ENCODE measurements around the gene NEFH.

Gene NEFH

GRCh38 chr22:29450222-29450621, 29.8 kb upstream of the NEFH start:
- DNase-seq = no peak
- no peak for TF ChIP-seq CTCF (IDR thresholded peaks at IDR 0.05; ENCODE audit: low read depth, low read length)

GRCh38 chr22:29451863-29452262, 28.2 kb upstream of the NEFH start:
- no peak for DNase-seq
- no peaks in the 10 kb centered on the region for H3K9me3 ChIP-seq
- H3K4me1 ChIP-seq = no peaks in the 10 kb centered on the region; the same call in 1 of the 2 replicates
- H3K4me3 ChIP-seq (ENCODE audit: low read depth, low read length) = no peak overlapping the region
- no peaks in the 10 kb centered on the region for H3K27me3 ChIP-seq
- H3K36me3 ChIP-seq = no peaks in the 10 kb centered on the region
- no peak for TF ChIP-seq CTCF (IDR thresholded peaks at IDR 0.05; ENCODE audit: low read depth, low read length)

More at GRCh38 chr22:29450222-29450621, 29.8 kb upstream of the NEFH start:
- no peaks in the 10 kb centered on the region for H3K4me1 ChIP-seq
- no peaks in the 10 kb centered on the region for H3K9me3 ChIP-seq
- H3K27me3 ChIP-seq = no peaks in the 10 kb centered on the region
- H3K4me3 ChIP-seq (ENCODE audit: low read depth, low read length) = no peak overlapping the region
- H3K36me3 ChIP-seq = no peaks in the 10 kb centered on the region

DNA sequence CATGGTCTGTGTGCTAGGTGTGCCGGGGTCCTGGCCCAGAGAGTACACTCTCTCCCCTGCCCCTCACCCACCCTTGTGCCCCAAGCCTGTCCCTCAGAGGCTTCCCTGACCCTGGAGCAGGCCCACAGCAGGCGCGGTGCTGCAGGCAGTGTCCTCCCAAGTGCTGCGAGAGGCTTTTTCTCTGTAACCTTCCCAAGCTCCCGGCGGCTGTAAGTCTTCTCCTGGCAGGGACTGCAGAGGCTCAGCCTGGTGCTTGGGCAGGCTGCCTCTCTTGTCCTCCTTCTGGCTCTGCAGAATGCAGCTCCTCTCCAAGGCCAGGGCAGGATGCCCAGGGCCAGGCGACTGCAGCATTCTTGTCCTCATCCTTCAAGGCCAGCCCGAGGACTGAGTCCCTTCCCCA, 25.7 kb upstream of the NEFH start:
- H3K4me3 ChIP-seq (ENCODE audit: low read depth, low read length) = no peak overlapping the region
- no peaks in the 10 kb centered on the region for H3K9me3 ChIP-seq
- H3K4me1 ChIP-seq = no peaks in the 10 kb centered on the region; the same call in 1 of the 2 replicates
- no peaks in the 10 kb centered on the region for H3K27me3 ChIP-seq
- DNase-seq = no peak
- H3K36me3 ChIP-seq = no peaks in the 10 kb centered on the region
- no peak for TF ChIP-seq CTCF (IDR thresholded peaks at IDR 0.05; ENCODE audit: low read depth, low read length)

DNA sequence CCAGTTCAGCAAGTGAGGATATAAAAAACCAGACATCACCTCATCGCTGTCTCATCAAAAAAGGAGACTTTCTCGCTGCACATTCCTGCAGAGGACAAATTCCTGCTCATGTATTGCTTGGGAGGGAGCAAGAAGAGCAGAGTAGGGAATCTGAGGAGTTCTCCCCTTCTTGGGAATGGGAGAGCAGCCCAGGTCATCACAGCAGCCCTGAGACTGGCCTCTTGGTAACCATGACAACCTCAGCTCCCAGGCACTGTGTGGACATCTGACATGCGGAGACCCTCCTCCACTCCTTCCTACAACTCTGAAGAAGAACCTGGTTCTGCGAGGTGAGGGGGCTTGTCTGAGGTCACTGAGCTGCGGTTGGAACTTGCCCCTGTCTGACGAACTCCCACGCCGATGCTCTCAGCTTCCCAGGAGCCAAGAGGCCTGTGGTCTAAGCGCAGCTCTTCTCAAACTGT, 23.8 kb upstream of the NEFH start:
- H3K27me3 ChIP-seq = no peaks in the 10 kb centered on the region
- no peaks in the 10 kb centered on the region for H3K36me3 ChIP-seq
- no peaks in the 10 kb centered on the region for H3K9me3 ChIP-seq
- no peak overlapping the region for H3K4me3 ChIP-seq (ENCODE audit: low read depth, low read length)
- H3K4me1 ChIP-seq = no peaks in the 10 kb centered on the region; the same call in 1 of the 2 replicates
- TF ChIP-seq CTCF (IDR thresholded peaks at IDR 0.05; ENCODE audit: low read depth, low read length) = no peak
- DNase-seq = no peak

DNA sequence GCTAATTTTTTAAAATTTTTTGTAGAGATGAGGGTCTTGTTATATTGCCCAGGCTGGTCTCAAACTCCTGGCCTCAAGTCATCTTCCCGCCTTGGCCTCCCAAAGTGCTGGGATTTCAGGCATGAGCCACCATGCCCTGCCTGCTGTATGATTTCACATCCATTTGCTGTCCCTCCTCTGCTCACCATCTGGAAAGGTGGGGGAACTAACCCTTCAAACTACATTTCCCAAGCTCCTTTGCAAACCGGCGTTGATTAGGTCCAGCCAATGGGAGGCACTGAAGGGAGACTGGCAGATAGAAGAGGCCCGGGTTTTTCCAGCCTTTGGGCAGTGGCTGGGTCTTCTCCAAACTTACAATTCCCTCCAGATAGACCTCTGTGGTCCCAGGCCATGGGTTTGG, 22.3 kb upstream of the NEFH start:
- Histone ChIP-seq H3K4me3 (ENCODE audit: low read depth, low read length) (no peak overlapping the region), H3K4me1 (no peaks in the 10 kb centered on the region; the same call in 1 of the 2 replicates)
- peak; percentile 71 for DNase-seq

More for the DNA sequence above, 22.3 kb upstream of the NEFH start:
- no peak for TF ChIP-seq CTCF (IDR thresholded peaks at IDR 0.05; ENCODE audit: low read depth, low read length)
- no peaks in the 10 kb centered on the region for H3K36me3 ChIP-seq
- no peaks in the 10 kb centered on the region for H3K27me3 ChIP-seq
- no peaks in the 10 kb centered on the region for H3K9me3 ChIP-seq
